Esophagus squamous epithelium (tissue), 4 donors: ENCODE data around the gene GAS2L1.

Experiments used
- CTCF ChIP-seq, 6 experiments: fragments of 450-650 bp in 4 of 6; fragments of 200-600 bp in 2 of 6; sonication (generic) in 2 of 6; IDR thresholded peaks; one replicate each; pipeline ENCODE4 v1.5.1; 2016 to 2019; ENCODE audit warnings: antibody characterized with exemption in 6 of 6, mild to moderate bottlenecking in 4 of 6, moderate library complexity in 4 of 6
- POLR2A ChIP-seq, 4 donors: fragments of 450-650 bp; IDR thresholded peaks; one replicate each; pipeline ENCODE4 v1.6.1; 2017; ENCODE audit warnings: antibody characterized with exemption in 4 of 4, mild to moderate bottlenecking in 4 of 4, moderate library complexity in 3 of 4

GRCh38 chr22:29272624-29273023, 33.8 kb upstream of the GAS2L1 start:
- TF ChIP-seq CTCF (IDR thresholded peaks at IDR 0.05) (no peak), POLR2A (IDR thresholded peaks at IDR 0.05) (no peak)
